ENCODE results near the gene DOCK2. TPM values are rescaled to one million over a fixed set of nuclear protein-coding genes. Genes with fewer than 3 reads are reported as not detected.

Gene DOCK2
- total RNA-seq, 1 donor from 2014 or later = 4.6 TPM

DNA sequence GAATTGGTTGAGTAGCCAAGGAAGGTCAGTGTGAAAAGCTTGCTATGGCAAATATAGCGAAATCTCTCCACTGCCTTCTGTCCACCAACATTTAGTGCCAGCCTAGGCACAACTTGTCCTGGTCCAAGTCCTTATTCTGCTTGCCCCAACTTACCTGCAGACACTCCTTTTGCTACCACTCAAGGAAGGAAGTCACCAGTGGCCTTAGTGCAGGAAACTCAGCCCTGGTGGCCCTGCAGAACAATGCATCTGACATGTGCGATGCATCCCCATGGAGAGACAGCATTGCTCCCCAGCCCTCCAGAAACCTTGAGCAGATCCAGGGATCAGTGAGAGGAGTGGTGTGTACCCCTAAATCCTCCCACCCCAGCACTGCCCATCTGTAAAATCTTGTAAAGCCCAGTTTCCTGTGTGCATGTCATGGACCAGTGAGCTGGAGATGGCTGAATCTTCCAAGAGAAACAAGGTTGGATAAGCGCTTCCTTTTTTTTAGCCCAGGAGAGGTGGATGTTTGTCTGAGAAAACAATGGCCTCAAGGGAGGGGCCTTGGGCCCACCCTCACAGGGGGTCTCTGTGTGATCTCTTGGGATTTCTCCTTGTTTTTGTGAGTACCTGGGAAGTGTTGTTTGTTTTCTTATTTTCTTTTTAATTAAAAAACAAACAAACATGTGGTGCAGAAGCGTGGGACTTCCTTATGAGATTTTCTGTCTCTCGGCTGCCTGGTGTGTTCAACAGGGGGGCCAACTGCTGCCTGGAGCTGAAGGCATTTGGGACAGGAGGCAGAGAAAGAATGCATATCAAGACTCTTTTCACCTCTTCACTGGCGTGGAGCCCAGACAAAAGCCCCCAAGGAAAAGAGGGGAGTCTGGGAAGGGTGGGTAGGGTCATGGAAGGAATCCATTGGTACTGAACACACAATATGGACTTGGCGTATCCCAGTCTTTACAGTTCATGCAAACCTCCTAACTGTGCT, 472.3 kb downstream of the DOCK2 start:
- intact Hi-C loops (cut with DNase I) = no loop called here
- DNase-seq (ENCODE audit: low spot score) = no peak

- intact Hi-C loops (cut with DNase I) = no loop called here
- DNase-seq (ENCODE audit: low spot score) = no peak
Observed at GRCh38 chr5:170110403-170111087, 473.5 kb downstream of the DOCK2 start.

DNA sequence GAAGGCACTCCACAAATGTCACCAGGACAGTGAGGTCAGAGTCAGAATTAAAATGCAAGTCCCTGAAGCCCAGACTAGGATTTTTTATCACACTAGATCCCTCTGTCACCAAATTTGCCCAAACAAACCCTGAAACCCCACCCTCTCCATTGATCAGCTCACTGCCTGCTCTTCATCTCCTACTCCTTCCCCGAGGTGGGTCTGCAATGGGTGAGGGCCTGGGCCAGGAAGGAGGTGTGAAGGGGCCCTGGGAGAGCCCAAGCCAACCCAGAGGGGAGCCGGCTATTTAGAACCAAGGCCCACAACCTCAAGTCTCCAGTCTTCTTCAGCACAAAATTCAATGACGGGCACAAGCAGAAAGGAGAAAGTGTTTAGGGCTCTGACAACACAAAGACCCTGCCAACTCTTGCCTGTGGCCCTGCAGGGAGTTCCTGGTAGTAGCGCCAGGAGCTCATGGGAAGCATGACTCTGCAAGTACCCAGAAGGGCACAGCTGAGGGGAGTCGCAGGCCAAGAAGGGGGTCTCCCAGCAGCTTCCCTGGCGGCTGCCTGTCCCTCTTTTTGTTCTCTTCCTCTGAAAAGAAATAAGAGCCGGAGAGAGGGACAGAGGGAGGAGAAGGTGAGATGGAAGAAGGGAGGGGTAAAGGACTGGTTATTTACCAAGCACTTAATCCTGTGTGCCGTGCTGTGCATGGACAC, 474.2 kb downstream of the DOCK2 start:
- intact Hi-C loops (cut with DNase I) = no loop called here
- no peak for DNase-seq (ENCODE audit: low spot score)

DNA sequence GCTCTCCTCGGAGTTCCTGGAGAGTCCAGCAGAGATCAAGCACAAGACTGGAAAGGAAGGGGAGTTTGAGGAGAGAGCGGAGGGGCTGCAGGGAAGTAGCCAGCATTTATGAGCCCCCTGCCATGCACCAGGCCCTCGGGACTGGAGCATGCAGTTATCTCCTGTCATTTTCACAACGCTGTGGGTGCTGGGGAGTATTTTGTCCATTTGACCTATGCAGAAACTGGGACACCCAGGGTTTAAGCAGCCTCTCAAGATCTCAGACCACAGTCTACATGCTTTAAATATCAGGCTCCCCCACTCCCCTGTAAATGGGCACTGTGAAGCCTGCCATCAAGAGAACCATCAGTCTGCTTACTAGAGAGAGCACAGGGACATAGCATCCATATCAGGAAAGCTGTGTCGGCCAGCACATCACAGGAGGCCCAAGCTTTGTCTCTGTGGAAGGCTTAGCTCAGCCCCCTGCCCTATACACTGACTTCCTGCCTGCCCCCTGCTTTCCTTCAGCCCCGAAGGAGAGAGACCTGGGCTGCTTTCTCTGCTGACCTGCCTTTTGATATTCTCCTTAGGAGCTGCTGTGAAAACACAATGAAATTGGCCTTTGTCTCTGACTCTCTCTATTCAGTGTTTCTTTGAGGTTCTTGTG, 475.9 kb downstream of the DOCK2 start:
- intact Hi-C loops (cut with DNase I) = no loop called here
- no peak for DNase-seq (ENCODE audit: low spot score)

DNA sequence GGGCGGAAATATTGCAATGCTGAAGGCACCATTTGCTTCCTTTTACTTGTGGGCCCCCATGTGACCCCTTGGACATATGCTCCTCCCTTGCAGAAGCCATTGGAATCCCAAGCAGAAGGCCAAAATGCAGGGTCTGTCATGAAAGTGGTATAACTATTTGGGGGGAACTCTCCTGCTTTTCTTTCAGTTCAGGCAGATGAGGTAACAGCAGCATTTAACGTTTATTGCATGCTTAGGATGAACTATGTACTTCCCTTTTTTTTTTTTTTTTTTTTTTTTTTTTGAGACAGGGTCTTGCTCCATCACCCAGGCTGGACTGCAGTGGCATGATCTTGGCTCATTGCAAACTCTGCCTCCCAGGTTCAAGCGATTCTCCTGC, 476.4 kb downstream of the DOCK2 start:
- no peak for DNase-seq (ENCODE audit: low spot score)
- intact Hi-C loops (cut with DNase I) = no loop called here

- intact Hi-C loops (cut with DNase I) = no loop called here
- no peak for DNase-seq (ENCODE audit: low spot score)
Observed at GRCh38 chr5:170114271-170114670, 477.2 kb downstream of the DOCK2 start.

DNA sequence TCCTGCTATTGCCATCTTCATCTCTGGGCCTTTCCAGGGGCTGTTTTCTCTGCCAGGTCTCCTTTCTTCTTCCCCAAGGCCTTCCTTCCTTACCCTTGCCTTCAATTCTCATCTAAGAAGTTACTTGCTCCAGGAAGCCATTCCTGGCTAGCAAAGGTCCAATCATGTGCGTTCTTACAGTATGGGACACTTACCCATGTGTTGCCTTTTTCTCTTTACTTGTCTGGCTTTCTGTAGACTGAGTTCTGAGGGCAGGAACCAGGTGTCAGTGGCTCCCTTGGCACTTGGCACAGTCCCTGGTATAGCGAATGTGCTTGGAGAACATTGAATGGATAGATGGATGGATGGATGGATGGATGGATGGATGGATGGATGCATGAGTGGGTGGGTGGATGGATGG, 478.9 kb downstream of the DOCK2 start:
- intact Hi-C loops (cut with DNase I) = no loop called here
- no peak for DNase-seq (ENCODE audit: low spot score)

DNA sequence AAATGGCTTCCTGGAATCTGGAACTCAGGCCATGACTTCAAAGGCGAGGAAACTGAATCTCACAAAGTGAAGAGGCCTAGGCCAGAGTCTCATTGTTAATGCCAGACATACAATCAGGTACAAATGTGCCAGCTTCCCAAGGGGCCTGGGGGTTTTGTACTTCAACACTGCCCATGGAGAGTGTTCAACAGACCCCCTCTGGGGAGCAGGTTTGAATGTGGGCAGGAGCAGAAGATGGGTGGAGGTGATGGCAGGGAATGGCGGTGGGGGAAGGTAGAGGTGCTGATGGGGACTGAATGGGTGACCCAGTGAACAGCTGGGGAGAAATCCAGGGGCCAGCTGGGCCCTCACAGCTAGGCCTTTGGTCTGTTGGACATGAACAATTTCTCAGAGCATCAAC, 480.7 kb downstream of the DOCK2 start:
- intact Hi-C loops (cut with DNase I) = no loop called here
- no peak for DNase-seq (ENCODE audit: low spot score)

- no peak for DNase-seq (ENCODE audit: low spot score)
- intact Hi-C loops (cut with DNase I) = no loop called here
Observed at GRCh38 chr5:170120576-170120975, 483.5 kb downstream of the DOCK2 start.

- intact Hi-C loops (cut with DNase I) = no loop called here
Observed at GRCh38 chr5:170121321-170121720, 484.2 kb downstream of the DOCK2 start.

GRCh38 chr5:170126061-170126460, 489.0 kb downstream of the DOCK2 start:
- intact Hi-C loops (cut with DNase I) = no loop called here

More at GRCh38 chr5:170121321-170121720, 484.2 kb downstream of the DOCK2 start:
- DNase-seq (ENCODE audit: low spot score) = no peak

GRCh38 chr5:170126626-170127025, 489.6 kb downstream of the DOCK2 start:
- no peak for DNase-seq (ENCODE audit: low spot score)
- intact Hi-C loops (cut with DNase I) = no loop called here

More at GRCh38 chr5:170126061-170126460, 489.0 kb downstream of the DOCK2 start:
- DNase-seq (ENCODE audit: low spot score) = no peak

DNA sequence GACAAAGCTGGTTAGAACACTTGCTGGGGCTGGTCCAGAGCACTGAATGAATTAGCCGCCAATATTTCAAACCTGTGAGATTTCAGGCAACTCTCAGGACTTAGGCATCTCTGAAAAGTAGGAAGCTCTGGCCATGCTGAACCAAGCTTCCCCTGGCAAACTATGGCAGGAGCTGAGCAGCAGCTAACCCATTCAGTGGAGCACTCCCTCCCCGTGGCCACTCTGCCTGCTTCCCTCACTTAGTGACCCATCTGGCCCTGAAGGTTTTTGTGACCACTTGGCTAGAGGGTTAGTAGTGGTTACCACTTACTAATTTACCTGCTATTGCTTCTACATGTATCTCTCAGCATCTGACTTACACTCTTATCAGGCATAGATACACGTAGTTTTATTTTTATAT, 494.2 kb downstream of the DOCK2 start:
- intact Hi-C loops (cut with DNase I) = no loop called here
- DNase-seq (ENCODE audit: low spot score) = no peak

DNA sequence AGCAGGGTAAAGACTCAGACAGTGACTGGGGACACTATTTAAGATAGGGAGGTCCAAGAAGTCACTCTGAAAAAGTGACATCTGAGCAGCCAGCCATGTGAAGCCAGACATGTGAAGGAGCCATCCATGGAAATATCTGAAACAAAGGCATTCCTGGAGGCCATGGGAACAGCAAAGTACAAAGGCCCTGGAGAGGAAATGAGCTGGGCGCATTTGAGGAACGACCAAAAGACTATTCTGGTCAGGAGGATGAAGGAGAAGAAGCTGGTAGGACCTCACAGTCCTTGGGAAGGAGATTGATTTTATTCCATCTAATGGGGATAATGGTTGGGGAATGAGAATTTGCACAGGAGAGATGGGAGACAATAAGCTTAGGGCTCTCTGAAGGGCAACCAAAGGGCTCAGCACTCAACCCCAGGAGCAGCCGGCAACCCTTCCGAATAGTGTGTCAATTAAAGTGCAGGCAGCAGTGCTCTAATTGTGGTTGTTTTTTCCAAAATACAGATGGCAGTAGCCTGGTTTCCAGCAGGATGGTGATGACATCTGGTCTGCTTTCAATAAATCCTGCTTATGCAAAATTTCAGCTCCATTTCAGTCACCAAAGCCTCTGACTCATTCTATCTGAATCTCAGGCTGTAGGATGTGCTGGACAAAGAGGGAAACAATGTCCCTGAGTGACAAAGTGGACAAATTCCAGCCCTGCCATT, 495.3 kb downstream of the DOCK2 start:
- intact Hi-C loops (cut with DNase I) = no loop called here
- no peak for DNase-seq (ENCODE audit: low spot score)

Small RNA genes within 50 kb of the gene (microRNA-seq; reads per million reads assigned to microRNA genes)
- gene MIR378E = not detected

Other genes starting within 250 kb of the DOCK2 start
- gene SPDL1, start 53.5 kb upstream of the DOCK2 start, total RNA-seq = 4.6 TPM